Neural crest cell (in vitro differentiated cells): ENCODE measurements around the gene SUFU. TPM values are rescaled to one million over a fixed set of nuclear protein-coding genes. Genes with fewer than 3 reads are reported as not detected.

ENCODE experiments used
- DNase-seq: peaks from one replicate; pipeline ENCODE4 v3.0.0; 2021; ENCODE audit warnings: low read depth, mixed read lengths, low spot score
- H3K27ac Mint-ChIP-seq: one replicate; pipeline ENCODE4 v1.8.0; 2021; ENCODE audit warnings: mild to moderate bottlenecking, mixed read lengths; ENCODE audit not compliant: unreplicated experiment
- H3K27me3 Mint-ChIP-seq: 2 replicates; pipeline ENCODE4 v1.8.0; 2021; ENCODE audit warnings: low read depth, mild to moderate bottlenecking, mixed read lengths
- H3K36me3 Mint-ChIP-seq: 2 replicates; pipeline ENCODE4 v1.8.0; 2021; ENCODE audit warnings: low read depth, mild to moderate bottlenecking, mixed read lengths
- H3K4me1 Mint-ChIP-seq: 2 replicates; pipeline ENCODE4 v1.8.0; 2021; ENCODE audit warnings: mixed read lengths
- H3K4me3 Mint-ChIP-seq: one replicate; pipeline ENCODE4 v1.8.0; 2021; ENCODE audit warnings: mild to moderate bottlenecking, mixed read lengths
- H3K9me3 Mint-ChIP-seq: 2 replicates; pipeline ENCODE4 v1.8.0; 2021; ENCODE audit warnings: mixed read lengths
- CTCF ChIP-seq: fragments of 200-600 bp; sonication (generic); conservative IDR thresholded peaks from 2 replicates; pipeline ENCODE4 v1.5.0; 2021; ENCODE audit warnings: antibody characterized with exemption, mild to moderate bottlenecking
- total RNA-seq: library from RNA; stranded (reverse); gene quantifications from 2 replicates; pipeline ENCODE4 v1.2.1, GENCODE V29; 2021

Gene SUFU
- total RNA-seq, 1 donor from 2014 or later: 27.1 TPM

GRCh38 chr10:102549549-102549948 lies 45.8 kb downstream of the SUFU start:
- H3K27ac Mint-ChIP-seq: no peak overlapping the region
- no peaks in the 10 kb centered on the region for H3K9me3 Mint-ChIP-seq
- H3K4me1 Mint-ChIP-seq: no peaks in the 10 kb centered on the region
- DNase-seq: no peak
- no peak overlapping the region for H3K4me3 Mint-ChIP-seq
- peaks cover 20% of the 10 kb centered on the region for H3K36me3 Mint-ChIP-seq
- H3K27me3 Mint-ChIP-seq: no peaks in the 10 kb centered on the region
- TF ChIP-seq CTCF: no peak

GRCh38 chr10:102550636-102551210 lies 47.0 kb downstream of the SUFU start:
- Mint-ChIP-seq H3K36me3 (peaks cover 21% of the 10 kb centered on the region), H3K27me3 (no peaks in the 10 kb centered on the region), H3K4me3 (no peak overlapping the region), H3K27ac (no peak overlapping the region), H3K4me1 (peaks cover under 1% of the 10 kb centered on the region), H3K9me3 (no peaks in the 10 kb centered on the region)
- TF ChIP-seq CTCF: no peak
- no peak for DNase-seq

- no peak for DNase-seq
- H3K36me3 Mint-ChIP-seq: peaks cover 21% of the 10 kb centered on the region
- no peak overlapping the region for H3K4me3 Mint-ChIP-seq
- H3K27me3 Mint-ChIP-seq: no peaks in the 10 kb centered on the region
- TF ChIP-seq CTCF: no peak
- H3K4me1 Mint-ChIP-seq: peaks cover 6% of the 10 kb centered on the region
- H3K9me3 Mint-ChIP-seq: no peaks in the 10 kb centered on the region
- no peak overlapping the region for H3K27ac Mint-ChIP-seq
These were observed 48.8 kb downstream of the SUFU start for GRCh38 chr10:102552533-102552932.

GRCh38 chr10:102553771-102554170 lies 50.0 kb downstream of the SUFU start:
- H3K9me3 Mint-ChIP-seq: no peaks in the 10 kb centered on the region
- H3K27me3 Mint-ChIP-seq: no peaks in the 10 kb centered on the region
- no peak overlapping the region for H3K27ac Mint-ChIP-seq
- peaks cover 6% of the 10 kb centered on the region for H3K4me1 Mint-ChIP-seq
- no peak for TF ChIP-seq CTCF
- H3K4me3 Mint-ChIP-seq: no peak overlapping the region
- DNase-seq: no peak
- H3K36me3 Mint-ChIP-seq: peaks cover 21% of the 10 kb centered on the region

- Mint-ChIP-seq H3K27ac (no peak overlapping the region), H3K27me3 (no peaks in the 10 kb centered on the region), H3K9me3 (no peaks in the 10 kb centered on the region), H3K4me3 (no peak overlapping the region), H3K36me3 (peaks cover 24% of the 10 kb centered on the region), H3K4me1 (peaks cover 6% of the 10 kb centered on the region)
- DNase-seq: no peak
- no peak for TF ChIP-seq CTCF
These were observed 50.8 kb downstream of the SUFU start for GRCh38 chr10:102554531-102554930.
